Spleen (tissue), 11 donors: ENCODE measurements around the gene ADCY2. TPM values are rescaled to one million over a fixed set of nuclear protein-coding genes. Genes with fewer than 3 reads are reported as not detected.

Experiments used
- DNase-seq: peaks from one replicate; pipeline ENCODE4 v3.0.0-alpha.2; 2020
- H3K27ac ChIP-seq, 8 donors: fragments of 200-600 bp; sonication (generic) in 7 of 8; 1 replicate in 4 of 8; 2 replicates in 4 of 8; pipeline versions ENCODE4 v1.5.0 to v1.8.0; 2016 to 2021; ENCODE audit warnings: inconsistent platforms in 4 of 8, mild to moderate bottlenecking in 4 of 8, moderate library complexity in 1 of 8
- H3K27me3 ChIP-seq, 7 donors: fragments of 200-600 bp; sonication (generic) in 6 of 7; replicated peaks in 1 of 7; 1 replicate in 4 of 7; 2 replicates in 3 of 7; pipeline versions ENCODE4 v1.5.0 to v1.8.0; 2016 to 2021; ENCODE audit warnings: inconsistent platforms in 3 of 7, mild to moderate bottlenecking in 1 of 7
- H3K36me3 ChIP-seq, 6 donors: fragments of 200-600 bp; sonication (generic) in 5 of 6; 1 replicate in 4 of 6; 2 replicates in 2 of 6; pipeline versions ENCODE4 v1.5.0 to v1.8.0; 2016 to 2021; ENCODE audit warnings: inconsistent platforms in 2 of 6
- H3K4me1 ChIP-seq, 6 donors: fragments of 200-600 bp; sonication (generic) in 5 of 6; 1 replicate in 3 of 6; 2 replicates in 3 of 6; pipeline versions ENCODE4 v1.5.0 to v1.8.0; 2016 to 2021; ENCODE audit warnings: inconsistent platforms in 3 of 6
- H3K4me3 ChIP-seq, 8 donors: fragments of 200-600 bp; sonication (generic) in 7 of 8; 1 replicate in 4 of 8; 2 replicates in 4 of 8; pipeline versions ENCODE4 v1.5.0 to v1.8.0; 2016 to 2021; ENCODE audit warnings: inconsistent platforms in 4 of 8, mild to moderate bottlenecking in 4 of 8, moderate library complexity in 2 of 8
- H3K9me3 ChIP-seq, 8 donors: fragments of 200-600 bp; sonication (generic) in 7 of 8; 1 replicate in 4 of 8; 2 replicates in 4 of 8; pipeline versions ENCODE4 v1.5.0 to v1.8.0; 2016 to 2021; ENCODE audit warnings: inconsistent platforms in 4 of 8
- POLR2A ChIP-seq, 3 donors: fragments of 450-650 bp; IDR thresholded peaks; one replicate each; pipeline ENCODE4 v1.5.1; 2017; ENCODE audit warnings: antibody characterized with exemption in 3 of 3, mild to moderate bottlenecking in 1 of 3
- POLR2AphosphoS5 ChIP-seq, 3 donors: sonication (generic); formaldehyde crosslinking; IDR thresholded peaks; one replicate each; pipeline ENCODE4 v1.5.1; 2017; ENCODE audit warnings: antibody characterized with exemption in 3 of 3
- WGBS, 5 donors: extraction: QIAGEN DNeasy Blood & Tissue Kit in 3 of 5; methylation state at CpG; one replicate each; pipeline versions ENCODE4 v1.1.5 to v1.1.7; 2013 to 2018; 5-methylcytosine and 5-hydroxymethylcytosine counted together
- intact Hi-C: fragments of 100-400 bp; cut with DNase I; formaldehyde crosslinking; loops from one replicate; pipeline ENCODE4 v1.15.0; 2023; ENCODE audit warnings: low total_unique reads
- polyA plus RNA-seq, 3 donors: library from polyadenylated mRNA; stranded (reverse); fragments of 200-250 nt; gene quantifications; one replicate each; pipeline ENCODE4 v1.2.1, GENCODE V29; 2013
- total RNA-seq, 7 donors: library from RNA; depleted of rRNA in 3 of 7; stranded (reverse); fragments of >200 nt in 3 of 7; fragmentation: NEBNext Ultra II Directional in 4 of 7; extraction: Animal tissue kit (Norgen Biotek cat#: 25700) in 4 of 7; gene quantifications; one replicate each; pipeline versions ENCODE4 v1.1.0 to v1.2.1, GENCODE V29; 2016 to 2021
- TF ChIP-seq, protein P1 (sequence below), 11 experiments: fragments of 200-600 bp in 7 of 11; fragments of 450-650 bp in 4 of 11; sonication (generic) in 4 of 11; IDR thresholded peaks in 8 of 11; conservative IDR thresholded peaks in 3 of 11; 1 replicate in 7 of 11; 2 replicates in 4 of 11; pipeline versions ENCODE4 v1.4.0 to v1.8.0; 2016 to 2021; ENCODE audit warnings: antibody characterized with exemption in 11 of 11, inconsistent platforms in 4 of 11, mild to moderate bottlenecking in 1 of 11
- donor health status: healthy with polysubstance abuse.
- donor health status: DM: no; HTN: no; CAD: no; lungs with moderate emphysema.
- donor health status: DM: no; HTN: no; CAD: no.
- donor health status: Bipolar disorder and iron deficiency.
- donor health status: healthy.
- donor health status: DM: no; HTN: no; CAD: no.
- donor health status: DM: yes; HTN: yes; CAD: no.

The ADCY2 gene
- total and polyA plus RNA-seq, 10 donors: 0.02 to 1.5 (median 0.18) TPM

- Histone ChIP-seq H3K27ac (no peak overlapping the region), H3K4me3 (no peak overlapping the region), H3K9me3 (no peaks in the 10 kb centered on the region), H3K36me3 (peaks cover 2 to 75% (median 40%) of the 10 kb centered on the region in 6 donors), H3K4me1 (peaks cover 15 to 77% (median 44%) of the 10 kb centered on the region in 6 donors), H3K27me3 (no peaks in the 10 kb centered on the region)
- 94 to 100% (median 97%) methylated on average over 2 of the region's 2 CpGs for WGBS, 5 donors
- intact Hi-C loops: no loop called here
- no peak for TF ChIP-seq POLR2AphosphoS5 (IDR thresholded peaks at IDR 0.05)
- no peak for TF ChIP-seq POLR2A (IDR thresholded peaks at IDR 0.05)
- TF ChIP-seq, protein P1, sequence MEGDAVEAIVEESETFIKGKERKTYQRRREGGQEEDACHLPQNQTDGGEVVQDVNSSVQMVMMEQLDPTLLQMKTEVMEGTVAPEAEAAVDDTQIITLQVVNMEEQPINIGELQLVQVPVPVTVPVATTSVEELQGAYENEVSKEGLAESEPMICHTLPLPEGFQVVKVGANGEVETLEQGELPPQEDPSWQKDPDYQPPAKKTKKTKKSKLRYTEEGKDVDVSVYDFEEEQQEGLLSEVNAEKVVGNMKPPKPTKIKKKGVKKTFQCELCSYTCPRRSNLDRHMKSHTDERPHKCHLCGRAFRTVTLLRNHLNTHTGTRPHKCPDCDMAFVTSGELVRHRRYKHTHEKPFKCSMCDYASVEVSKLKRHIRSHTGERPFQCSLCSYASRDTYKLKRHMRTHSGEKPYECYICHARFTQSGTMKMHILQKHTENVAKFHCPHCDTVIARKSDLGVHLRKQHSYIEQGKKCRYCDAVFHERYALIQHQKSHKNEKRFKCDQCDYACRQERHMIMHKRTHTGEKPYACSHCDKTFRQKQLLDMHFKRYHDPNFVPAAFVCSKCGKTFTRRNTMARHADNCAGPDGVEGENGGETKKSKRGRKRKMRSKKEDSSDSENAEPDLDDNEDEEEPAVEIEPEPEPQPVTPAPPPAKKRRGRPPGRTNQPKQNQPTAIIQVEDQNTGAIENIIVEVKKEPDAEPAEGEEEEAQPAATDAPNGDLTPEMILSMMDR (IDR thresholded peaks at IDR 0.05 in 8 of 11, conservative IDR thresholded peaks at IDR 0.05 in 3 of 11): no peak
- DNase-seq: no peak
These were observed 478.7 kb downstream of the ADCY2 start for GRCh38 chr5:7874639-7875038.

DNA sequence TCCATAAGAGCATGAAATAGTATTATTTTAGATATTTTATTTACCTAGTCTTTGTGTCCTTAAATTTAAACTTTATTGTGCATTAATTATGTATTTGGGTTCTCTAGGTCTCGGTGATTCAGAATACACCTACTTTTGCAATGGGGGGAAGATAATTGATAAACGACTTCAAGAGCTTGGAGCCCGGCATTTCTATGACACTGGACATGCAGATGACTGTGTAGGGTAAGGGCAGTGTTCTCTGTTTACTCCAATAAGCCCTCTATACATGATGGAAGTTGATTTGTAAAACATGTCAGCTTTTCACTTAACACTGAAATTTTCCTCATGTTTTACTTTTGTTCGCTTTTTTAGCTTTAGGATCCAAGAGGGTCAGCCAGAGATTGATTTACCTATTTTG is 479.2 kb downstream of the ADCY2 start:
- intact Hi-C loops: no loop called here
- TF ChIP-seq, protein P1 (IDR thresholded peaks at IDR 0.05 in 8 of 11, conservative IDR thresholded peaks at IDR 0.05 in 3 of 11): no peak
- TF ChIP-seq POLR2A (IDR thresholded peaks at IDR 0.05) (no peak), POLR2AphosphoS5 (IDR thresholded peaks at IDR 0.05) (no peak)
- no peak overlapping the region for H3K27ac ChIP-seq
- peaks cover 12 to 76% (median 39%) of the 10 kb centered on the region in 6 donors for H3K4me1 ChIP-seq
- 92 to 96% (median 94%) methylated on average over 4 of the region's 4 CpGs for WGBS, 5 donors
- DNase-seq: no peak
- H3K27me3 ChIP-seq: no peaks in the 10 kb centered on the region
- peaks cover 2 to 80% (median 43%) of the 10 kb centered on the region in 6 donors for H3K36me3 ChIP-seq
- H3K9me3 ChIP-seq: no peaks in the 10 kb centered on the region
- no peak overlapping the region for H3K4me3 ChIP-seq

- intact Hi-C loops: no loop called here
- Histone ChIP-seq H3K27me3 (no peaks in the 10 kb centered on the region), H3K4me3 (no peak overlapping the region), H3K4me1 (peaks cover 0 to 72% (median 22%) of the 10 kb centered on the region in 6 donors), H3K36me3 (peaks cover 2 to 92% (median 50%) of the 10 kb centered on the region in 6 donors), H3K9me3 (no peaks in the 10 kb centered on the region), H3K27ac (peak overlapping the region in 1 of 8 donors; percentile 80)
- 63 to 85% (median 71%) methylated on average over 3 of the region's 3 CpGs for WGBS, 5 donors
- no peak for DNase-seq
- TF ChIP-seq, protein P1 (IDR thresholded peaks at IDR 0.05 in 8 of 11, conservative IDR thresholded peaks at IDR 0.05 in 3 of 11): no peak
- TF ChIP-seq POLR2AphosphoS5 (IDR thresholded peaks at IDR 0.05): no peak
- TF ChIP-seq POLR2A (IDR thresholded peaks at IDR 0.05): no peak
These were observed 480.9 kb downstream of the ADCY2 start for GRCh38 chr5:7876867-7877266.

GRCh38 chr5:7877851-7878250 is 481.9 kb downstream of the ADCY2 start:
- Histone ChIP-seq H3K4me1 (peaks cover 0 to 69% (median 16%) of the 10 kb centered on the region in 6 donors), H3K27me3 (no peaks in the 10 kb centered on the region), H3K36me3 (peaks cover 2 to 100% (median 60%) of the 10 kb centered on the region in 6 donors), H3K27ac (peak overlapping the region in 4 of 8 donors; percentile 74 to 80 (median 76)), H3K4me3 (no peak overlapping the region), H3K9me3 (no peaks in the 10 kb centered on the region)
- WGBS, 5 donors: 67 to 88% (median 76%) methylated on average over 9 of the region's 9 CpGs
- no peak for DNase-seq
- TF ChIP-seq POLR2AphosphoS5 (IDR thresholded peaks at IDR 0.05): no peak
- TF ChIP-seq, protein P1 (IDR thresholded peaks at IDR 0.05 in 8 of 11, conservative IDR thresholded peaks at IDR 0.05 in 3 of 11): no peak
- no peak for TF ChIP-seq POLR2A (IDR thresholded peaks at IDR 0.05)
- intact Hi-C loops: no loop called here
